Superior temporal gyrus (tissue), 1 donor: Measurements from ENCODE around the gene PCIF1.
"Not testable (repeated sequence)": the region's sequence is repeated elsewhere in the genome, so short reads cannot be mapped to it uniquely, and the experiment has no call there.

Experiments
- DNase-seq: peaks from one replicate; pipeline ENCODE4 v3.0.0-alpha.2; 2016; ENCODE audit errors: extremely low spot score

PCIF1 gene

GRCh38 chr20:45994761-45995493 is 60.4 kb downstream of the PCIF1 start:
- DNase-seq = no peak

GRCh38 chr20:45995495-45996097 is 61.1 kb downstream of the PCIF1 start:
- not testable (repeated sequence) for DNase-seq

- DNase-seq = no peak
Observed at GRCh38 chr20:45997187-45997586, 62.7 kb downstream of the PCIF1 start.
